ENCODE measurements around the gene ROM1. TPM values are rescaled to one million over a fixed set of nuclear protein-coding genes. Genes with fewer than 3 reads are reported as not detected.
"Not testable (repeated sequence)": the region's sequence is repeated elsewhere in the genome, so short reads cannot be mapped to it uniquely, and the experiment has no call there.

Gene ROM1
- total and polyA plus RNA-seq, 2 donors (not counting 3 experiments of a cell fraction or from before 2014, with no cell fraction given) = 5.3 to 8.8 TPM

- H3K36me3 ChIP-seq (ENCODE audit: control insufficient read depth in 2 of 2, extremely low read depth in 1 of 2, insufficient read depth in 2 of 2, low read length in 2 of 2) = peaks cover 27 to 28% of the 10 kb centered on the region in 2 experiments
- intact Hi-C loops (cut with micrococcal nuclease); H2AFZ ChIP-seq (ENCODE audit: low read depth, low read length); H3K9me1 ChIP-seq (replicated peaks; ENCODE audit: control insufficient read depth, extremely low read depth, insufficient read depth, low read length); dilution Hi-C loops (cut with MboI; ENCODE audit: extremely low pct_ligation_motif_present, low sequenced_read_pairs); POLR2A ChIA-PET; DNase-seq (ENCODE audit: low read depth, low spot score); H3K27me3 ChIP-seq (ENCODE audit: control insufficient read depth in 2 of 2, insufficient read depth in 2 of 2, low read length in 2 of 2); H4K20me1 ChIP-seq (replicated peaks; ENCODE audit: control insufficient read depth, extremely low read depth, insufficient read depth, low read length); H3K9ac ChIP-seq (replicated peaks; ENCODE audit: extremely low read depth, insufficient read depth, low read length); BruUV-seq (replicated peaks); H3K4me3 ChIP-seq (replicated peaks in 1 of 3; ENCODE audit: insufficient read depth in 1 of 3, low read depth in 1 of 3, low read length in 3 of 3); H3K27ac ChIP-seq (ENCODE audit: insufficient read depth, low read depth, low read length); H3K9me3 ChIP-seq (replicated peaks; ENCODE audit: control insufficient read depth, insufficient read depth, low read length): not testable (repeated sequence)
- peaks cover 87% of the 10 kb centered on the region for H3K79me2 ChIP-seq (ENCODE audit: control insufficient read depth, insufficient read depth, low read length)
- peaks cover 41% of the 10 kb centered on the region for H3K4me1 ChIP-seq (ENCODE audit: control insufficient read depth, extremely low read depth, insufficient read depth, low read length)
- FAIRE-seq = peak; percentile 42
- H3K4me2 ChIP-seq (ENCODE audit: insufficient read depth, low read length) = peak overlapping the region; percentile 92
- CTCF ChIA-PET = interaction anchor here (1.3 to 4.2 kb wide), 2 partner anchors 11 to 147 kb away, joined by 4 to 26 read pairs; no protein-coding TSS in a partner anchor
- TF ChIP-seq POLR2AphosphoS5 (IDR thresholded peaks at IDR 0.05; ENCODE audit: insufficient read depth, low read depth, low read length) = peak; percentile 3
These were observed 41.6 kb upstream of the ROM1 start for GRCh38 chr11:62571493-62571892.

GRCh38 chr11:62572431-62572830, 40.6 kb upstream of the ROM1 start:
- Histone ChIP-seq H3K27me3 (ENCODE audit: control insufficient read depth in 2 of 2, insufficient read depth in 2 of 2, low read length in 2 of 2) (no peaks in the 10 kb centered on the region), H2AFZ (ENCODE audit: low read depth, low read length) (no peak overlapping the region), H3K4me3 (replicated peaks in 1 of 3; ENCODE audit: insufficient read depth in 1 of 3, low read depth in 1 of 3, low read length in 3 of 3) (peak overlapping the region; percentile 51 to 85 (median 70)), H3K79me2 (ENCODE audit: control insufficient read depth, insufficient read depth, low read length) (peaks cover 78% of the 10 kb centered on the region), H3K27ac (ENCODE audit: insufficient read depth, low read depth, low read length) (no peak overlapping the region), H3K4me2 (ENCODE audit: insufficient read depth, low read length) (peak overlapping the region; percentile 92), H3K9me3 (replicated peaks; ENCODE audit: control insufficient read depth, insufficient read depth, low read length) (no peaks in the 10 kb centered on the region), H3K9ac (replicated peaks; ENCODE audit: extremely low read depth, insufficient read depth, low read length) (peak overlapping the region; percentile 95), H3K9me1 (replicated peaks; ENCODE audit: control insufficient read depth, extremely low read depth, insufficient read depth, low read length) (no peaks in the 10 kb centered on the region), H3K4me1 (ENCODE audit: control insufficient read depth, extremely low read depth, insufficient read depth, low read length) (peaks cover 51% of the 10 kb centered on the region), H3K36me3 (ENCODE audit: control insufficient read depth in 2 of 2, extremely low read depth in 1 of 2, insufficient read depth in 2 of 2, low read length in 2 of 2) (peaks cover 21 to 24% of the 10 kb centered on the region in 2 experiments), H4K20me1 (replicated peaks; ENCODE audit: control insufficient read depth, extremely low read depth, insufficient read depth, low read length) (no peaks in the 10 kb centered on the region)
- TF ChIP-seq GATA2 (IDR thresholded peaks at IDR 0.05; ENCODE audit: insufficient read depth, insufficient read length, low read depth, low read length) (no peak), CTCF (IDR thresholded peaks at IDR 0.05; ENCODE audit: extremely low read depth in 1 of 2, insufficient read depth in 1 of 2, low read depth in 1 of 2, low read length in 2 of 2) (no peak), EZH2 (IDR thresholded peaks at IDR 0.05; ENCODE audit: borderline replicate concordance, low read depth, low read length, severe bottlenecking) (no peak), POLR2AphosphoS5 (IDR thresholded peaks at IDR 0.05; ENCODE audit: insufficient read depth, low read depth, low read length) (no peak), MAX (IDR thresholded peaks at IDR 0.05; ENCODE audit: insufficient read depth, insufficient read length) (no peak), FOS (IDR thresholded peaks at IDR 0.05; ENCODE audit: borderline replicate concordance, insufficient read depth, low read length) (no peak), MYC (IDR thresholded peaks at IDR 0.05; ENCODE audit: low read depth, low read length) (no peak), JUN (IDR thresholded peaks at IDR 0.05; ENCODE audit: borderline replicate concordance, insufficient read depth, insufficient read length, low read depth) (no peak), POLR2A (IDR thresholded peaks at IDR 0.05; ENCODE audit: low read depth, low read length) (no peak)
- intact Hi-C loops (cut with micrococcal nuclease) (no loop called here), dilution Hi-C loops (cut with MboI; ENCODE audit: extremely low pct_ligation_motif_present, low sequenced_read_pairs) (no loop called here)
- ChIA-PET POLR2A (interaction anchor here (5.7 kb wide), 1 partner anchor 20 kb away, joined by 75 read pairs; the partner anchor contains the start of gene TUT1), CTCF (interaction anchor here (1.0 to 4.2 kb wide), 3 partner anchors 11 to 148 kb away, joined by 3 to 26 read pairs (median 3); no protein-coding TSS in a partner anchor)
- DNase-seq (ENCODE audit: low read depth, low spot score) = no peak
- peak; percentile 64 for FAIRE-seq
- BruUV-seq (replicated peaks) = no TSS peak

Data from endothelial cell of umbilical vein (primary cell).